Pancreas (tissue), 10 donors: ENCODE measurements around the gene BACH2. TPM values are rescaled to one million over a fixed set of nuclear protein-coding genes. Genes with fewer than 3 reads are reported as not detected.

ENCODE experiments used
- ATAC-seq, 4 donors: fragments of 200-7000 bp; cut with Tn5 transposase; one replicate each; pipeline versions ENCODE4 v1.8.0 to v1.9.1; 2020; ENCODE audit warnings: mild to moderate bottlenecking in 4 of 4, moderate library complexity in 4 of 4
- DNase-seq, 6 donors: peaks; one replicate each; pipeline ENCODE4 v3.0.0-alpha.2; 2020
- FAIRE-seq: peaks from 2 replicates; lab custom pipeline; 2012; peaks lifted over from hg19 to GRCh38; lab: Jason Lieb, UNC
- H3K27ac ChIP-seq, 4 donors: fragments of 200-600 bp; sonication (generic); 1 replicate in 3 of 4; 2 replicates in 1 of 4; pipeline versions ENCODE4 v1.5.0 to v1.8.0; 2020
- H3K27me3 ChIP-seq, 4 donors: fragments of 200-600 bp; one replicate each; pipeline ENCODE4 v1.8.0; 2021
- H3K36me3 ChIP-seq, 3 donors: fragments of 200-600 bp; sonication (generic) in 1 of 3; one replicate each; pipeline versions ENCODE4 v1.5.0 to v1.8.0; 2020 to 2021
- H3K4me1 ChIP-seq, 3 donors: fragments of 200-600 bp; one replicate each; pipeline ENCODE4 v1.8.0; 2021
- H3K4me3 ChIP-seq, 4 donors: fragments of 200-600 bp; sonication (generic) in 2 of 4; one replicate each; pipeline versions ENCODE4 v1.5.0 to v1.8.0; 2020 to 2021
- H3K9me3 ChIP-seq, 4 donors: fragments of 200-600 bp; one replicate each; pipeline ENCODE4 v1.8.0; 2021
- CTCF ChIP-seq, 4 donors: fragments of 200-600 bp; sonication (generic) in 3 of 4; IDR thresholded peaks; one replicate each; pipeline versions ENCODE4 v1.5.0 to v1.8.0; 2021; ENCODE audit warnings: antibody characterized with exemption in 4 of 4
- WGBS, 2 donors: extraction: QIAGEN DNeasy Blood & Tissue Kit; methylation state at CpG; one replicate each; pipeline ENCODE4 v1.1.7; 2013; 5-methylcytosine and 5-hydroxymethylcytosine counted together
- intact Hi-C, 3 donors: fragments of 100-400 bp; cut with DNase I; formaldehyde crosslinking; loops; one replicate each; pipeline versions ENCODE4 v1.11.1 to v1.14.2; 2022
- polyA plus RNA-seq, 2 donors: library from polyadenylated mRNA; stranded (reverse); fragments of 200-250 nt; gene quantifications; one replicate each; pipeline ENCODE4 v1.2.3, GENCODE V29; 2013
- total RNA-seq, 6 donors: library from RNA; stranded (reverse); fragmentation: NEBNext Ultra II Directional in 4 of 6; extraction: Animal tissue kit (Norgen Biotek cat#: 25700) in 4 of 6; gene quantifications; one replicate each; pipeline versions ENCODE4 v1.2.1 to v1.2.4, GENCODE V29; 2021 to 2023
- donor health status: healthy with polysubstance abuse.
- donor health status: DM: no; HTN: no; CAD: no; lungs with moderate emphysema.
- donor health status: DM: no; HTN: no; CAD: no.
- donor health status: control.
- donor health status: control.
- donor health status: Bipolar disorder and iron deficiency.
- donor health status: DM: yes; HTN: yes; CAD: no.
- donor health status: DM: no; HTN: no; CAD: no.
- donor health status: DM: no; HTN: no; CAD: no.
- donor health status: DM: yes; HTN: yes; CAD: no.

The BACH2 gene
- total and polyA plus RNA-seq, 8 donors: 0.61 to 8.0 (median 4.9) TPM

GRCh38 chr6:90053614-90054013, 243.0 kb downstream of the BACH2 start:
- FAIRE-seq: no peak
- intact Hi-C loops: no loop called here
- Histone ChIP-seq H3K9me3 (no peaks in the 10 kb centered on the region), H3K4me1 (no peaks in the 10 kb centered on the region), H3K27me3 (no peaks in the 10 kb centered on the region), H3K4me3 (no peak overlapping the region), H3K27ac (no peak overlapping the region), H3K36me3 (no peaks in the 10 kb centered on the region)
- no peak for TF ChIP-seq CTCF (IDR thresholded peaks at IDR 0.05)
- 83 to 92% methylated on average over 5 of the region's 5 CpGs for WGBS, 2 donors
- no peak for DNase-seq
- no peak for ATAC-seq

- no peak for FAIRE-seq
Observed at GRCh38 chr6:90049295-90049694, 247.3 kb downstream of the BACH2 start.

GRCh38 chr6:90048206-90048967, 248.3 kb downstream of the BACH2 start:
- H3K27me3 ChIP-seq: no peaks in the 10 kb centered on the region
- FAIRE-seq: no peak
- no peak overlapping the region for H3K4me3 ChIP-seq
- no peak for DNase-seq
- H3K4me1 ChIP-seq: no peaks in the 10 kb centered on the region
- ATAC-seq: no peak
- 78 to 90% methylated on average over 2 of the region's 2 CpGs for WGBS, 2 donors
- intact Hi-C loops: no loop called here
- no peaks in the 10 kb centered on the region for H3K36me3 ChIP-seq
- no peak for TF ChIP-seq CTCF (IDR thresholded peaks at IDR 0.05)
- H3K27ac ChIP-seq: no peak overlapping the region
- no peaks in the 10 kb centered on the region for H3K9me3 ChIP-seq

More at GRCh38 chr6:90049295-90049694, 247.3 kb downstream of the BACH2 start:
- Histone ChIP-seq H3K4me3 (no peak overlapping the region), H3K36me3 (no peaks in the 10 kb centered on the region), H3K27me3 (no peaks in the 10 kb centered on the region), H3K4me1 (no peaks in the 10 kb centered on the region), H3K9me3 (no peaks in the 10 kb centered on the region), H3K27ac (no peak overlapping the region)
- TF ChIP-seq CTCF (IDR thresholded peaks at IDR 0.05): no peak
- no peak for DNase-seq
- no peak for ATAC-seq
- intact Hi-C loops: no loop called here
- WGBS, 2 donors: 73 to 91% methylated on average over 5 of the region's 5 CpGs

GRCh38 chr6:90045535-90045934, 251.1 kb downstream of the BACH2 start:
- Histone ChIP-seq H3K4me3 (no peak overlapping the region), H3K27me3 (no peaks in the 10 kb centered on the region), H3K27ac (no peak overlapping the region), H3K36me3 (no peaks in the 10 kb centered on the region), H3K9me3 (no peaks in the 10 kb centered on the region), H3K4me1 (no peaks in the 10 kb centered on the region)
- FAIRE-seq (no peak), DNase-seq (no peak), ATAC-seq (no peak)
- WGBS, 2 donors: 82 to 92% methylated on average over 2 of the region's 2 CpGs
- TF ChIP-seq CTCF (IDR thresholded peaks at IDR 0.05): no peak
- intact Hi-C loops: no loop called here

- Histone ChIP-seq H3K4me3 (no peak overlapping the region), H3K27me3 (no peaks in the 10 kb centered on the region), H3K27ac (no peak overlapping the region), H3K4me1 (no peaks in the 10 kb centered on the region), H3K36me3 (no peaks in the 10 kb centered on the region), H3K9me3 (no peaks in the 10 kb centered on the region)
- TF ChIP-seq CTCF (IDR thresholded peaks at IDR 0.05): no peak
- 70 to 88% methylated on average over 3 of the region's 3 CpGs for WGBS, 2 donors
- FAIRE-seq: no peak
- intact Hi-C loops: no loop called here
- no peak for DNase-seq
- peak in 2 of 4 donors; percentile 25 to 30 for ATAC-seq
Observed at GRCh38 chr6:90044833-90045381, 251.7 kb downstream of the BACH2 start.
